OCI-LY7 (cell line): ENCODE results near the gene KIF2B. TPM values are rescaled to one million over a fixed set of nuclear protein-coding genes. Genes with fewer than 3 reads are reported as not detected.

Experiments used
- BruUV-seq: library from RNA; stranded (reverse); fragments of 400-500 nt; replicated peaks from 2 replicates; lab custom pipeline; 2021; lab: Mats Ljungman, UMichigan
- CTCF ChIA-PET: fragments of 300-600 bp; sonication (Branson Sonifier 250); formaldehyde crosslinking; loops from one replicate; lab custom pipeline; 2022; ENCODE audit warnings: antibody characterized with exemption; ENCODE audit not compliant: unreplicated experiment; lab: Charles Lee
- POLR2A ChIA-PET: fragments of 300-600 bp; sonication (Branson Sonifier 250); formaldehyde crosslinking; loops from one replicate; lab custom pipeline; 2022; ENCODE audit warnings: antibody characterized with exemption; lab: Charles Lee
- DNase-seq: peaks from one replicate; pipeline ENCODE4 v3.0.0-alpha.2; 2015; ENCODE audit warnings: low spot score
- H2AFZ ChIP-seq: fragments of 200-600 bp; sonication (generic), shearing (Covaris generic); 2 replicates; pipeline ENCODE4 v1.6.1; 2014; ENCODE audit warnings: mild to moderate bottlenecking, antibody characterized with exemption, low read length, moderate library complexity
- H3K27ac ChIP-seq: fragments of 200-600 bp; sonication (generic); 2 replicates; pipeline ENCODE4 v1.5.1; 2014; ENCODE audit warnings: mixed run types, low read depth, mild to moderate bottlenecking, moderate library complexity, low read length, inconsistent platforms; ENCODE audit not compliant: poor library complexity, severe bottlenecking
- H3K36me3 ChIP-seq: fragments of 200-600 bp; sonication (generic); 2 replicates; pipeline ENCODE4 v1.6.1; 2014; ENCODE audit warnings: mild to moderate bottlenecking, antibody characterized with exemption, low read length, moderate library complexity, mixed read lengths; ENCODE audit not compliant: insufficient read depth
- H3K4me1 ChIP-seq: fragments of 200-600 bp; sonication (generic); 2 replicates; pipeline ENCODE4 v1.5.1; 2014; ENCODE audit warnings: mild to moderate bottlenecking, low read length; ENCODE audit not compliant: insufficient read depth, poor library complexity, severe bottlenecking
- H3K4me2 ChIP-seq: fragments of 200-600 bp; sonication (generic); 2 replicates; pipeline ENCODE4 v1.6.1; 2014; ENCODE audit warnings: mild to moderate bottlenecking, low read length
- H3K4me3 ChIP-seq: fragments of 200-600 bp; sonication (generic); 2 replicates; pipeline ENCODE4 v1.5.1; 2014; ENCODE audit warnings: mild to moderate bottlenecking, low read depth, low read length; ENCODE audit not compliant: poor library complexity, severe bottlenecking
- H3K79me2 ChIP-seq: fragments of 200-600 bp; sonication (generic); 2 replicates; pipeline ENCODE4 v1.6.1; 2016; ENCODE audit warnings: low read depth, mild to moderate bottlenecking, low read length, moderate library complexity, mixed read lengths; ENCODE audit not compliant: insufficient read depth
- H3K9me2 ChIP-seq: fragments of 200-600 bp; sonication (generic); 2 replicates; pipeline ENCODE4 v1.6.1; 2016; ENCODE audit warnings: mild to moderate bottlenecking, low read length, mixed read lengths; ENCODE audit not compliant: insufficient read depth
- H3K9me3 ChIP-seq: fragments of 200-600 bp; sonication (generic); 2 replicates; pipeline ENCODE4 v1.6.1; 2014; ENCODE audit warnings: mild to moderate bottlenecking, mixed run types, low read length, mixed read lengths
- H4K20me1 ChIP-seq: fragments of 200-600 bp; sonication (generic); 2 replicates; pipeline ENCODE4 v1.6.1; 2014; ENCODE audit warnings: mild to moderate bottlenecking, antibody characterized with exemption, low read length, moderate library complexity, mixed read lengths; ENCODE audit not compliant: insufficient read depth
- EZH2phosphoT487 ChIP-seq: fragments of 200-600 bp; sonication (generic); IDR thresholded peaks from 2 replicates; pipeline ENCODE4 v1.6.1; 2018; ENCODE audit warnings: low read depth, borderline replicate concordance, mild to moderate bottlenecking, mixed run types, antibody characterized with exemption, low read length, moderate library complexity, mixed read lengths
- intact Hi-C: fragments of 100-400 bp; cut with micrococcal nuclease; formaldehyde crosslinking; loops from one replicate; pipeline ENCODE4 v1.10.0; 2022; ENCODE audit not compliant: unreplicated experiment
- total RNA-seq, 2 experiments: library from RNA; depleted of rRNA in 1 of 2; stranded (reverse); fragments of >200 nt in 1 of 2; shearing (Covaris generic) in 1 of 2; gene quantifications; 2 replicates each; pipeline ENCODE4 v1.2.3, GENCODE V29; 2014 to 2022
- TF ChIP-seq, protein P1 (sequence below): fragments of 200-600 bp; sonication (generic); conservative IDR thresholded peaks from 2 replicates; pipeline ENCODE4 v1.5.1; 2014; ENCODE audit warnings: mild to moderate bottlenecking, antibody characterized with exemption, low read length, moderate library complexity, mixed read lengths

KIF2B gene
- total RNA-seq, 2 experiments from 2014 or later, result not detected

DNA sequence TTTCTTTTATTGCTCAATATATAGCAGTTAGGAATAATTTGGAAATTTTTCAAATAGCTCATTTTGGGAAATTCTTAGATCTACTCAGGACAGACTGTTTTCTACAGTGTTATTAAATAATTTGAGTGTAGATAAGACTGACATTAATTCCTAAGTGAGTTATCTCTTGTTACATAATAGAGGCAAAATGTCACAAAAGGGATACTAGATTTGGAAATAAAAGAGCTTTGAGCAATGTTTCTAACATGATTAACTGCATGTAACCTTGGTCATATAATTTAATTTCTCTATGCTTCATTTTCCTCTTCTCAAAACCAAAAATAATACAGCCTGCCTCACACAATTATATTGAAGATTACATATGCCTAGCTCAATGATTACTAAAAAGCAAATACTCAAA lies 16.3 kb upstream of the KIF2B start:
- CTCF ChIA-PET, result no interaction called here
- Histone ChIP-seq H3K9me3 (no peaks in the 10 kb centered on the region), H4K20me1 (no peaks in the 10 kb centered on the region), H3K4me2 (no peak overlapping the region), H3K79me2 (no peaks in the 10 kb centered on the region), H2AFZ (no peak overlapping the region), H3K27ac (no peak overlapping the region), H3K36me3 (no peaks in the 10 kb centered on the region), H3K9me2 (no peaks in the 10 kb centered on the region), H3K4me3 (no peak overlapping the region), H3K4me1 (no peaks in the 10 kb centered on the region)
- DNase-seq, result no peak
- TF ChIP-seq, protein P1, sequence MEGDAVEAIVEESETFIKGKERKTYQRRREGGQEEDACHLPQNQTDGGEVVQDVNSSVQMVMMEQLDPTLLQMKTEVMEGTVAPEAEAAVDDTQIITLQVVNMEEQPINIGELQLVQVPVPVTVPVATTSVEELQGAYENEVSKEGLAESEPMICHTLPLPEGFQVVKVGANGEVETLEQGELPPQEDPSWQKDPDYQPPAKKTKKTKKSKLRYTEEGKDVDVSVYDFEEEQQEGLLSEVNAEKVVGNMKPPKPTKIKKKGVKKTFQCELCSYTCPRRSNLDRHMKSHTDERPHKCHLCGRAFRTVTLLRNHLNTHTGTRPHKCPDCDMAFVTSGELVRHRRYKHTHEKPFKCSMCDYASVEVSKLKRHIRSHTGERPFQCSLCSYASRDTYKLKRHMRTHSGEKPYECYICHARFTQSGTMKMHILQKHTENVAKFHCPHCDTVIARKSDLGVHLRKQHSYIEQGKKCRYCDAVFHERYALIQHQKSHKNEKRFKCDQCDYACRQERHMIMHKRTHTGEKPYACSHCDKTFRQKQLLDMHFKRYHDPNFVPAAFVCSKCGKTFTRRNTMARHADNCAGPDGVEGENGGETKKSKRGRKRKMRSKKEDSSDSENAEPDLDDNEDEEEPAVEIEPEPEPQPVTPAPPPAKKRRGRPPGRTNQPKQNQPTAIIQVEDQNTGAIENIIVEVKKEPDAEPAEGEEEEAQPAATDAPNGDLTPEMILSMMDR, result no peak
- no peak for TF ChIP-seq EZH2phosphoT487
- intact Hi-C loops, result no loop called here
- BruUV-seq, result no TSS peak
- POLR2A ChIA-PET, result no interaction called here

DNA sequence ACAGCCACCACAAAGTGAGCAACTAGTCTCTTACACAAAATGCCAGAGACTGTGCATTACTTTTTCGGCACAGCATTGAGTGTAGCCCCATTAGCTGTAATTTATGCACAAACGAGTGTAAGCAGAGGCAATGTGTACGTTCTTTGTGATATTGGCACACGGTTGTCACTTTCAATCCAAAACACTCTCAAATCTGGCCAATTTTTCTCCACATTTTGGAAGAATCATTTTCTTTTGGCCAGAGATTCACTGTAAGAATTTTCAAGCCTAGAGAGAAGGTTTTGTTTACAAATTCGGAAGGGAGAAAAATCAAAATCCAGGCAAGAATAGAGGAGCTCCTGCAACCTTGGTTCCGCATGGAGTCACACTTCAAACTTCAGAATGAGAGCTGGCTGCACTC lies 15.4 kb upstream of the KIF2B start:
- Histone ChIP-seq H3K9me2 (no peaks in the 10 kb centered on the region), H3K4me1 (no peaks in the 10 kb centered on the region), H3K79me2 (no peaks in the 10 kb centered on the region), H3K4me2 (no peak overlapping the region), H3K36me3 (no peaks in the 10 kb centered on the region), H3K4me3 (no peak overlapping the region), H3K9me3 (no peaks in the 10 kb centered on the region), H3K27ac (no peak overlapping the region), H4K20me1 (no peaks in the 10 kb centered on the region), H2AFZ (no peak overlapping the region)
- no peak for DNase-seq
- BruUV-seq, result no TSS peak
- no peak for TF ChIP-seq EZH2phosphoT487
- intact Hi-C loops, result no loop called here
- ChIA-PET POLR2A (interaction anchor here (1.3 kb wide), 1 partner anchor 13 kb away, joined by 4 read pairs; no protein-coding TSS in a partner anchor), CTCF (no interaction called here)

DNA sequence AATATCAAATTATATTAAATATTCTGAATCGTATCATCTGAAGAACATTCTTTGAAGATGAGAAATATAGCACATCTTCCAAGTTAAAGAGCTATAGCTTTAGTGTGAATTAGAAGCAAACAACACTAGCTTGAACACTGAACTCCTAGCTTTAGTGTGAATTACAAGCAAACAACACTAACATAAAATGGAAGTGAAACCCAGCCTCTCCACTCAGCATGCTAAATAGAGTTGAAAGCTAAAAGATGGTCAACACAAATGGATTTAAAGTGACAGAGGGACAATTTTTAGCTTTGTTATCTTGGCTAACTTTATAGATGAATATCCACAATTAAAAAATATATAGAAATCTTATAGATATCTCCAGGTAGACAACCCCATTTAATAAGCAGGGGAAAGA lies 4.5 kb upstream of the KIF2B start:
- POLR2A ChIA-PET, result interaction anchor here (0.6 to 1.7 kb wide), 4 partner anchors 14 to 1653 kb away, joined by 3 to 5 read pairs (median 4); no protein-coding TSS in a partner anchor
- no peaks in the 10 kb centered on the region for H3K9me3 ChIP-seq

More for the DNA sequence above, 4.5 kb upstream of the KIF2B start:
- no peaks in the 10 kb centered on the region for H3K4me1 ChIP-seq
- no peaks in the 10 kb centered on the region for H3K9me2 ChIP-seq
- H4K20me1 ChIP-seq, result no peaks in the 10 kb centered on the region
- no peak overlapping the region for H2AFZ ChIP-seq
- H3K36me3 ChIP-seq, result no peaks in the 10 kb centered on the region
- CTCF ChIA-PET, result no interaction called here
- intact Hi-C loops, result no loop called here
- no TSS peak for BruUV-seq
- no peak overlapping the region for H3K4me2 ChIP-seq
- peak; percentile 20 for DNase-seq
- TF ChIP-seq, protein P1, result no peak
- no peak for TF ChIP-seq EZH2phosphoT487
- H3K4me3 ChIP-seq, result no peak overlapping the region
- H3K27ac ChIP-seq, result no peak overlapping the region
- H3K79me2 ChIP-seq, result no peaks in the 10 kb centered on the region
